Prostate gland (tissue), 2 donors: Measurements from ENCODE around the gene SNAPC4. TPM values are rescaled to one million over a fixed set of nuclear protein-coding genes. Genes with fewer than 3 reads are reported as not detected.

Experiments
- DNase-seq: peaks from one replicate; pipeline ENCODE4 v3.0.0-alpha.2; 2019; ENCODE audit warnings: low spot score
- H3K27ac ChIP-seq, 2 donors: fragments of 200-600 bp; sonication (generic); 2 replicates each; pipeline ENCODE4 v1.5.1; 2017 to 2019
- H3K27me3 ChIP-seq: fragments of 200-600 bp; sonication (generic); replicated peaks from 2 replicates; pipeline ENCODE4 v1.5.1; 2019; ENCODE audit not compliant: insufficient read depth
- H3K36me3 ChIP-seq, 2 donors: fragments of 200-600 bp; sonication (generic); 1 replicate in 1 of 2; 2 replicates in 1 of 2; pipeline versions ENCODE4 v1.5.1 to v1.8.1; 2017 to 2019
- H3K4me1 ChIP-seq: fragments of 200-600 bp; sonication (generic); replicated peaks from 2 replicates; pipeline ENCODE4 v1.5.1; 2019
- H3K4me3 ChIP-seq, 2 donors: fragments of 200-600 bp; sonication (generic); 2 replicates each; pipeline ENCODE4 v1.5.1; 2017 to 2019
- H3K9me3 ChIP-seq: fragments of 200-600 bp; sonication (generic); 2 replicates; pipeline ENCODE4 v1.5.1; 2017
- POLR2A ChIP-seq: fragments of 450-650 bp; IDR thresholded peaks from one replicate; pipeline ENCODE4 v1.6.1; 2016; ENCODE audit warnings: antibody characterized with exemption, mild to moderate bottlenecking
- POLR2AphosphoS5 ChIP-seq: sonication (generic); formaldehyde crosslinking; IDR thresholded peaks from one replicate; pipeline ENCODE4 v1.6.1; 2017; ENCODE audit warnings: antibody characterized with exemption
- WGBS: methylation state at CpG from one replicate; pipeline ENCODE4 v1.1.5; 2018; 5-methylcytosine and 5-hydroxymethylcytosine counted together
- intact Hi-C: fragments of 100-400 bp; cut with DNase I; formaldehyde crosslinking; loops from one replicate; pipeline ENCODE4 v1.14.2; 2022
- total RNA-seq, 2 donors: library from RNA; depleted of rRNA; stranded (reverse); fragments of >200 nt; gene quantifications; one replicate each; pipeline ENCODE4 v1.1.0, GENCODE V29; 2016
- TF ChIP-seq, protein P1 (sequence below), 4 experiments: fragments of 200-600 bp in 2 of 4; fragments of 450-650 bp in 2 of 4; sonication (generic) in 2 of 4; IDR thresholded peaks; 1 replicate in 3 of 4; 2 replicates in 1 of 4; pipeline ENCODE4 v1.5.1; 2016 to 2019; ENCODE audit warnings: antibody characterized with exemption in 4 of 4, mild to moderate bottlenecking in 2 of 4, moderate library complexity in 2 of 4

The SNAPC4 gene
- total RNA-seq, 2 donors from 2014 or later = 8.6 to 22.2 TPM

DNA sequence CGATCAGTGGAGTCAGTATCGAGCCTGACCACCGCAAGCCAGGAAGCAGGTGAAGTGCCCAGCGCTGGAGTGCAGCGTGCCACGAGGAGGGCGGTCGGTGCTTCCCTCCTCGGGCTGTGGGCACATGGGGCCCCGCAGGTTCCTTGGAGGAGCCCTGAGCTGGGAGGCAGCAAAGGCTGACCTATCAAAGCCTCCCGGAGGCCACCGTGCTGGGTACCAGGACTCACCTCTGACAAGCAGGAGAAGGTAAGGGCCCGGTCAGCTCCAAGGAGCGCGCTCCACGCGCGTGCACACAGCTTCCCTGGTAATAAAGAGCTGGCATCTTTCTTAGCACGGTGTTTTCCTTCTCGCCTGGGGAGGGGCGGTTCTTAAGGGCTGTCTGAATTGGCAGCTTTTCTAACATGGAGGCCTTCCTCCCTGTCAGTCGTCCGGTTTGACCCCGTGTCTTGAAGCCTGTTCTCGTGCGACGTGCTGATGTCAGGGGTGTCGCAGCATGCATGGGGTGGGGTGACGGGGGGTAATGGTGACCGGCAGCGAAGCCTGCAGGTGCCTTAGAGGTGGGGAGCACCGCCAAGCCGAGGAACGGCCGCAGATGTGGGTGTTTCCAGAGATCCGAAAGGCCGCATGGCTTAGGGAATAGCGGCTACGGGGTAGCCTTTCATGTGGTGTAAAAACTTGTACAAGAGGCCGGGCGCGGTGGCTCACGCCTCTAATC, 23.6 kb upstream of the SNAPC4 start:
- Histone ChIP-seq H3K4me1 (no peaks in the 10 kb centered on the region), H3K27me3 (no peaks in the 10 kb centered on the region), H3K9me3 (no peaks in the 10 kb centered on the region), H3K4me3 (no peak overlapping the region), H3K36me3 (peaks cover 19 to 33% of the 10 kb centered on the region in 2 donors), H3K27ac (no peak overlapping the region)
- whole genome bisulfite sequencing = 93% methylated on average over 43 of the region's 43 CpGs
- no peak for DNase-seq
- intact Hi-C loops = no loop called here
- TF ChIP-seq POLR2A (no peak), POLR2AphosphoS5 (no peak)
- TF ChIP-seq, protein P1, sequence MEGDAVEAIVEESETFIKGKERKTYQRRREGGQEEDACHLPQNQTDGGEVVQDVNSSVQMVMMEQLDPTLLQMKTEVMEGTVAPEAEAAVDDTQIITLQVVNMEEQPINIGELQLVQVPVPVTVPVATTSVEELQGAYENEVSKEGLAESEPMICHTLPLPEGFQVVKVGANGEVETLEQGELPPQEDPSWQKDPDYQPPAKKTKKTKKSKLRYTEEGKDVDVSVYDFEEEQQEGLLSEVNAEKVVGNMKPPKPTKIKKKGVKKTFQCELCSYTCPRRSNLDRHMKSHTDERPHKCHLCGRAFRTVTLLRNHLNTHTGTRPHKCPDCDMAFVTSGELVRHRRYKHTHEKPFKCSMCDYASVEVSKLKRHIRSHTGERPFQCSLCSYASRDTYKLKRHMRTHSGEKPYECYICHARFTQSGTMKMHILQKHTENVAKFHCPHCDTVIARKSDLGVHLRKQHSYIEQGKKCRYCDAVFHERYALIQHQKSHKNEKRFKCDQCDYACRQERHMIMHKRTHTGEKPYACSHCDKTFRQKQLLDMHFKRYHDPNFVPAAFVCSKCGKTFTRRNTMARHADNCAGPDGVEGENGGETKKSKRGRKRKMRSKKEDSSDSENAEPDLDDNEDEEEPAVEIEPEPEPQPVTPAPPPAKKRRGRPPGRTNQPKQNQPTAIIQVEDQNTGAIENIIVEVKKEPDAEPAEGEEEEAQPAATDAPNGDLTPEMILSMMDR (IDR thresholded peaks at IDR 0.05) = no peak

DNA sequence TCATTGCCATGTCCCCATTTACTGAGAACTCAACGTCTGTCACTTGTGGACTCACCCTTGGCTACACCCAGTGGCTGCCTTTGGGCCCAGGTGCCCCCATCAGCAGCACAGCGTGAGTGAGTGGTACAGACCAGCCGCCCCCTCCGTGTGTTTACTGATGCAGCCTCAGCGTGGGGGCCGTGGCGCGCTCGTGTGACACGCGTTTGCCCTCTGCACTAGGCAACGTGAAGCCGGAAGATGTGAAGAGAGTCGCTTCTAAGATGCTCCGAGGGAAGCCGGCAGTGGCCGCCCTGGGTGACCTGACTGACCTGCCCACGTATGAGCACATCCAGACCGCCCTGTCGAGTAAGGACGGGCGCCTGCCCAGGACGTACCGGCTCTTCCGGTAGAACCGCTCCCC, 22.9 kb upstream of the SNAPC4 start:
- intact Hi-C loops = no loop called here
- Histone ChIP-seq H3K27me3 (no peaks in the 10 kb centered on the region), H3K4me1 (no peaks in the 10 kb centered on the region), H3K9me3 (no peaks in the 10 kb centered on the region), H3K36me3 (peaks cover 21 to 40% of the 10 kb centered on the region in 2 donors), H3K4me3 (no peak overlapping the region), H3K27ac (no peak overlapping the region)
- TF ChIP-seq POLR2A = no peak
- TF ChIP-seq POLR2AphosphoS5 = no peak
- TF ChIP-seq, protein P1 (IDR thresholded peaks at IDR 0.05) = no peak
- 92% methylated on average over 26 of the region's 26 CpGs for WGBS
- no peak for DNase-seq

DNA sequence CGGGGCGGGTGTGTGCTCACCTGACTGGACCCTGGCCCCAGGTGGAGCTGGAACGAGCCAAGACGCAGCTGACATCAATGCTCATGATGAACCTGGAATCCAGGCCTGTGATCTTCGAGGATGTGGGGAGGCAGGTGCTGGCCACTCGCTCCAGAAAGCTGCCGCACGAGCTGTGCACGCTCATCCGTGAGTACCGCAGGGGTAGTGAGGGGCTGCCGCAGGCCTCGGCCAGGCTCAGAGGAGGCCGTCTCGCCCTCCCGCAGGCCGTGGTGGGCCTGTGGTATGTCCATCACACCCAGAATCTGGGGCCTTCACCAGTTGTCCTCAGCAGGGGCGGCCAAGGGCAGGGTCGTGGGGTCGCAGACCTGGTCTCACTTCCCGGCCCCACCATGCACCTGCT, 21.8 kb upstream of the SNAPC4 start:
- no peak overlapping the region for H3K4me3 ChIP-seq
- H3K4me1 ChIP-seq = no peaks in the 10 kb centered on the region
- no peak for DNase-seq
- no peaks in the 10 kb centered on the region for H3K27me3 ChIP-seq
- no peak overlapping the region for H3K27ac ChIP-seq
- 89% methylated on average over 17 of the region's 21 CpGs for WGBS
- peaks cover 24 to 51% of the 10 kb centered on the region in 2 donors for H3K36me3 ChIP-seq
- TF ChIP-seq POLR2A (no peak), POLR2AphosphoS5 (no peak)
- TF ChIP-seq, protein P1 (IDR thresholded peaks at IDR 0.05) = no peak
- no peaks in the 10 kb centered on the region for H3K9me3 ChIP-seq
- intact Hi-C loops = no loop called here

DNA sequence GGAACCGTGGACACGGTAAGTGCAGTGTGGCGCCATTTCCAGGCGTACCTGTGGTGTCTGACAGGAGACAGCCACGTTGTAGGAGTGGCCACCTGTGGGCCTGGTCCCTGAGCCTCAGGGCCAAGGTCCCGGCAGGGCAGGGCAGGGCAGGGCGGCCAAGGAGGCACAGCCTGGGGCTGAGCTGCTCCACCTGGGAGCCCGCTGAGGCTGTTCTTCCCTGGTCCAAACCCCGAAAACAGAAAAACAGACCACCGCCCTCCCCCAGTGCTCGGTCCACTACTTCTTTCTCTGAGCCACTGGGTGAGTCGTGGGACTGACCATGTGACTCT, 19.1 kb upstream of the SNAPC4 start:
- WGBS = 92% methylated on average over 12 of the region's 12 CpGs
- Histone ChIP-seq H3K27me3 (no peaks in the 10 kb centered on the region), H3K9me3 (no peaks in the 10 kb centered on the region), H3K4me1 (no peaks in the 10 kb centered on the region), H3K36me3 (peaks cover 31 to 54% of the 10 kb centered on the region in 2 donors), H3K4me3 (no peak overlapping the region), H3K27ac (no peak overlapping the region)
- intact Hi-C loops = no loop called here
- no peak for DNase-seq
- no peak for TF ChIP-seq POLR2AphosphoS5
- TF ChIP-seq, protein P1 (IDR thresholded peaks at IDR 0.05) = no peak
- TF ChIP-seq POLR2A = no peak
